ENCODE measurements around the gene C11orf91.

C11orf91 gene

GRCh38 chr11:33741806-33742205 lies 41.2 kb upstream of the C11orf91 start:
- Histone ChIP-seq H3K9ac (no peak overlapping the region), H2AFZ (ENCODE audit: low read depth) (no peak overlapping the region), H3K4me2 (no peak overlapping the region), H3K79me2 (ENCODE audit: insufficient read depth, low read depth) (no peaks in the 10 kb centered on the region), H4K20me1 (ENCODE audit: insufficient read depth) (no peaks in the 10 kb centered on the region), H3K4me1 (ENCODE audit: low read depth, poor library complexity, severe bottlenecking) (peaks cover 10% of the 10 kb centered on the region), H3K27ac (no peak overlapping the region), H3K27me3 (ENCODE audit: insufficient read depth, low read depth) (no peaks in the 10 kb centered on the region), H3K36me3 (ENCODE audit: insufficient read depth) (no peaks in the 10 kb centered on the region), H3K4me3 (IDR thresholded peaks at IDR 0.05; ENCODE audit: insufficient read depth, low read depth, low read length) (no peak overlapping the region)
- no peak for TF ChIP-seq CTCF (conservative IDR thresholded peaks at IDR 0.05; ENCODE audit: low read depth, low read length)

GRCh38 chr11:33737362-33737821 lies 36.8 kb upstream of the C11orf91 start:
- no peak overlapping the region for H3K27ac ChIP-seq
- peaks cover 29% of the 10 kb centered on the region for H3K79me2 ChIP-seq (ENCODE audit: insufficient read depth, low read depth)
- H3K36me3 ChIP-seq (ENCODE audit: insufficient read depth): no peaks in the 10 kb centered on the region
- no peak overlapping the region for H3K4me3 ChIP-seq (IDR thresholded peaks at IDR 0.05; ENCODE audit: insufficient read depth, low read depth, low read length)
- H4K20me1 ChIP-seq (ENCODE audit: insufficient read depth): 0 out of 2 replicates have a peak, but pooled peaks cover 2% of the 10 kb centered on the region
- no peaks in the 10 kb centered on the region for H3K27me3 ChIP-seq (ENCODE audit: insufficient read depth, low read depth)
- H3K9ac ChIP-seq: no peak overlapping the region
- H3K4me2 ChIP-seq: no peak overlapping the region
- peak overlapping the region; percentile 75; the same call in 1 of the 2 replicates for H2AFZ ChIP-seq (ENCODE audit: low read depth)
- TF ChIP-seq CTCF (conservative IDR thresholded peaks at IDR 0.05; ENCODE audit: low read depth, low read length): no peak
- peaks cover 31% of the 10 kb centered on the region for H3K4me1 ChIP-seq (ENCODE audit: low read depth, poor library complexity, severe bottlenecking)

- Histone ChIP-seq H3K27me3 (ENCODE audit: insufficient read depth, low read depth) (no peaks in the 10 kb centered on the region), H3K36me3 (ENCODE audit: insufficient read depth) (no peaks in the 10 kb centered on the region), H3K4me2 (peak within 1 kb of the TSS; percentile 94), H3K9ac (peak within 1 kb of the TSS; percentile 92), H3K4me1 (ENCODE audit: low read depth, poor library complexity, severe bottlenecking) (peaks cover 42% of the 10 kb centered on the region), H4K20me1 (ENCODE audit: insufficient read depth) (peaks cover 4% of the 10 kb centered on the region; the same call in 1 of the 2 replicates), H3K4me3 (IDR thresholded peaks at IDR 0.05; ENCODE audit: insufficient read depth, low read depth, low read length) (no peak within 1 kb of the TSS), H3K27ac (peak within 1 kb of the TSS; percentile 92), H2AFZ (ENCODE audit: low read depth) (peak within 1 kb of the TSS; percentile 75), H3K79me2 (ENCODE audit: insufficient read depth, low read depth) (peaks cover 40% of the 10 kb centered on the region)
- 0 out of 2 replicates have a peak, but pooled peaks have one; percentile 14 for TF ChIP-seq CTCF (conservative IDR thresholded peaks at IDR 0.05; ENCODE audit: low read depth, low read length)
These were observed 35.7 kb upstream of the C11orf91 start, which contains the start of gene CD59 for GRCh38 chr11:33736148-33736812. TSS of gene CD59 (minus strand) at chr11:33736423. CDS start at chr11:33722445, 13,978 bp downstream.

GRCh38 chr11:33735271-33736147 lies 34.9 kb upstream of the C11orf91 start:
- Histone ChIP-seq H3K79me2 (ENCODE audit: insufficient read depth, low read depth) (peaks cover 47% of the 10 kb centered on the region), H3K27ac (peak overlapping the region; percentile 92)

More at GRCh38 chr11:33735271-33736147, 34.9 kb upstream of the C11orf91 start:
- no peak overlapping the region for H3K4me3 ChIP-seq (IDR thresholded peaks at IDR 0.05; ENCODE audit: insufficient read depth, low read depth, low read length)
- peak overlapping the region; percentile 92 for H3K9ac ChIP-seq
- peak overlapping the region; percentile 75; the same call in 1 of the 2 replicates for H2AFZ ChIP-seq (ENCODE audit: low read depth)
- peaks cover 49% of the 10 kb centered on the region for H3K4me1 ChIP-seq (ENCODE audit: low read depth, poor library complexity, severe bottlenecking)
- H3K4me2 ChIP-seq: peak overlapping the region; percentile 94
- TF ChIP-seq CTCF (conservative IDR thresholded peaks at IDR 0.05; ENCODE audit: low read depth, low read length): no peak
- H3K36me3 ChIP-seq (ENCODE audit: insufficient read depth): no peaks in the 10 kb centered on the region
- H4K20me1 ChIP-seq (ENCODE audit: insufficient read depth): peaks cover 4% of the 10 kb centered on the region; the same call in 1 of the 2 replicates
- H3K27me3 ChIP-seq (ENCODE audit: insufficient read depth, low read depth): no peaks in the 10 kb centered on the region

Data from KMS-11 (cell line).